Heart right ventricle (tissue), 16 donors: ENCODE data around the gene CEP20. TPM values are rescaled to one million over a fixed set of nuclear protein-coding genes. Genes with fewer than 3 reads are reported as not detected.

Experiments used
- ATAC-seq, 8 donors: fragments of 200-7000 bp; cut with Tn5 transposase; one replicate each; pipeline ENCODE4 v1.9.1; 2020; ENCODE audit warnings: mild to moderate bottlenecking in 8 of 8, moderate library complexity in 8 of 8, moderate number of reproducible peaks in 1 of 8
- DNase-seq, 2 donors: peaks; one replicate each; pipeline ENCODE4 v3.0.0-alpha.2; 2020
- H3K27ac ChIP-seq, 10 donors: fragments of 200-600 bp; sonication (generic) in 2 of 10; one replicate each; pipeline versions ENCODE4 v1.5.0 to v1.8.0; 2020 to 2022; ENCODE audit warnings: mild to moderate bottlenecking in 3 of 10
- H3K27me3 ChIP-seq, 7 donors: fragments of 200-600 bp; one replicate each; pipeline ENCODE4 v1.8.0; 2021 to 2022; ENCODE audit warnings: mild to moderate bottlenecking in 2 of 7
- H3K36me3 ChIP-seq, 9 donors: fragments of 200-600 bp; sonication (generic) in 1 of 9; one replicate each; pipeline versions ENCODE4 v1.5.0 to v1.8.0; 2020 to 2022; ENCODE audit warnings: mild to moderate bottlenecking in 2 of 9
- H3K4me1 ChIP-seq, 9 donors: fragments of 200-600 bp; sonication (generic) in 1 of 9; one replicate each; pipeline versions ENCODE4 v1.5.0 to v1.8.0; 2020 to 2022; ENCODE audit warnings: mild to moderate bottlenecking in 4 of 9
- H3K4me3 ChIP-seq, 10 donors: fragments of 200-600 bp; sonication (generic) in 2 of 10; one replicate each; pipeline versions ENCODE4 v1.5.0 to v1.8.0; 2020 to 2022; ENCODE audit warnings: mild to moderate bottlenecking in 7 of 10, moderate library complexity in 2 of 10
- H3K9me3 ChIP-seq, 11 donors: fragments of 200-600 bp in 10 of 11; sonication (generic) in 2 of 11; one replicate each; pipeline versions ENCODE4 v1.5.0 to v1.8.0; 2013 to 2022; ENCODE audit warnings: mild to moderate bottlenecking in 2 of 11, control low read depth in 1 of 11, moderate library complexity in 1 of 11
- WGBS, 2 donors: extraction: QIAGEN DNeasy Blood & Tissue Kit; methylation state at CpG; one replicate each; pipeline ENCODE4 v1.1.7; 2013; ENCODE audit warnings: inconsistent platforms in 1 of 2; 5-methylcytosine and 5-hydroxymethylcytosine counted together
- intact Hi-C, 10 donors: fragments of 100-400 bp; cut with DNase I; formaldehyde crosslinking; loops; one replicate each; pipeline versions ENCODE4 v1.11.1 to v1.14.2; 2022
- polyA plus RNA-seq, 2 donors: library from polyadenylated mRNA; stranded (reverse); fragments of 200-250 nt; gene quantifications; one replicate each; pipeline ENCODE4 v1.2.3, GENCODE V29; 2013
- total RNA-seq, 10 donors: library from RNA; stranded (reverse); fragmentation: NEBNext Ultra II Directional in 3 of 10; extraction: Animal tissue kit (Norgen Biotek cat#: 25700) in 3 of 10; gene quantifications; one replicate each; pipeline versions ENCODE4 v1.2.1 to v1.2.4, GENCODE V29; 2021 to 2023
- TF ChIP-seq, protein P1 (sequence below), 9 donors: fragments of 200-600 bp; sonication (generic) in 2 of 9; IDR thresholded peaks; one replicate each; pipeline versions ENCODE4 v1.5.0 to v1.8.0; 2021 to 2022; ENCODE audit warnings: antibody characterized with exemption in 9 of 9, mild to moderate bottlenecking in 5 of 9, moderate library complexity in 1 of 9
- donor health status: Arrhythmogenic right ventricular cardiomyopathy.
- donor health status: ischemic (EF 13 %, LVEDD 7.1; RV severe dilation, severe dysfunction).
- donor health status: healthy with polysubstance abuse.
- donor health status: DM: no; HTN: yes; CAD: no.
- donor health status: DM: no; HTN: no; CAD: no.
- donor health status: ischemic (EF 25% LVEDD 6.9; RV normal size, moderate dysfunction).
- donor health status: ischemic (EF 25% LVEDD 5.7; RV mildly dilated, moderate dysfunction).
- donor health status: healthy.
- donor health status: DM: yes; HTN: yes; CAD: no.
- donor health status: Ischemic cardiomyopathy.
- donor health status: ischemic (EF 35%, LVEDD 5.7; RV mildly dilated, moderate dysfunction).
- donor health status: nonischemic (EF 11% LVEDD 7.7; RV severe dilation, severe dysfunction).
- donor health status: DM: yes; HTN: yes; CAD: no.
- donor health status: PGD.
- donor health status: ischemic (EF 29% LVEDD 5.4; RV normal size, mild dysfunction).
- donor health status: nonischemic (EF 23%, LVEDD 6.1; RV moderate dilation, normal function).

The CEP20 gene
- total and polyA plus RNA-seq, 12 donors: 14.8 to 42.6 (median 32.1) TPM

DNA sequence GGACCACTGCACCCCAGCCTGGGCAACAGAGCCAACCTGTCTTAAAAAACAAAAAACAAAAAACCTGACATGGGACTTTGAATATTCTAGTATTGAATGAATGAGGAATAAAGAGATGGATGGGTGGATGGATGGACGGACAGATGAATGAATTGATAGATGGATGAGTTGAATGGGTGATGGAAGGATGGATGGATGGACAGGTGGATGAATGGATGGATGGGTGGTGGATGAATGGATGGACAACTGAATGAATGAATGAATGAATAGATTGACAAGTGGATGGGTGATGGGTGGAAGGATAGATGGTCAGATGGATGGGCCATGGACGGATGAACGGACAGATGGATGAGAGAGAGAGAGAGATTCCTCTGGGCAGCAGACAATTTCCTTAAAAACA is 22.8 kb upstream of the CEP20 start:
- no peaks in the 10 kb centered on the region for H3K4me1 ChIP-seq
- H3K27ac ChIP-seq: no peak overlapping the region
- intact Hi-C loops: no loop called here
- no peaks in the 10 kb centered on the region for H3K27me3 ChIP-seq
- H3K36me3 ChIP-seq: no peaks in the 10 kb centered on the region
- ATAC-seq (no peak), DNase-seq (no peak)
- whole genome bisulfite sequencing, 2 donors: 94 to 97% methylated on average over 3 of the region's 3 CpGs
- no peak overlapping the region for H3K4me3 ChIP-seq
- H3K9me3 ChIP-seq: peaks cover 0 to 7% (median 0%) of the 10 kb centered on the region in 11 donors
- TF ChIP-seq, protein P1, sequence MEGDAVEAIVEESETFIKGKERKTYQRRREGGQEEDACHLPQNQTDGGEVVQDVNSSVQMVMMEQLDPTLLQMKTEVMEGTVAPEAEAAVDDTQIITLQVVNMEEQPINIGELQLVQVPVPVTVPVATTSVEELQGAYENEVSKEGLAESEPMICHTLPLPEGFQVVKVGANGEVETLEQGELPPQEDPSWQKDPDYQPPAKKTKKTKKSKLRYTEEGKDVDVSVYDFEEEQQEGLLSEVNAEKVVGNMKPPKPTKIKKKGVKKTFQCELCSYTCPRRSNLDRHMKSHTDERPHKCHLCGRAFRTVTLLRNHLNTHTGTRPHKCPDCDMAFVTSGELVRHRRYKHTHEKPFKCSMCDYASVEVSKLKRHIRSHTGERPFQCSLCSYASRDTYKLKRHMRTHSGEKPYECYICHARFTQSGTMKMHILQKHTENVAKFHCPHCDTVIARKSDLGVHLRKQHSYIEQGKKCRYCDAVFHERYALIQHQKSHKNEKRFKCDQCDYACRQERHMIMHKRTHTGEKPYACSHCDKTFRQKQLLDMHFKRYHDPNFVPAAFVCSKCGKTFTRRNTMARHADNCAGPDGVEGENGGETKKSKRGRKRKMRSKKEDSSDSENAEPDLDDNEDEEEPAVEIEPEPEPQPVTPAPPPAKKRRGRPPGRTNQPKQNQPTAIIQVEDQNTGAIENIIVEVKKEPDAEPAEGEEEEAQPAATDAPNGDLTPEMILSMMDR (IDR thresholded peaks at IDR 0.05): no peak

DNA sequence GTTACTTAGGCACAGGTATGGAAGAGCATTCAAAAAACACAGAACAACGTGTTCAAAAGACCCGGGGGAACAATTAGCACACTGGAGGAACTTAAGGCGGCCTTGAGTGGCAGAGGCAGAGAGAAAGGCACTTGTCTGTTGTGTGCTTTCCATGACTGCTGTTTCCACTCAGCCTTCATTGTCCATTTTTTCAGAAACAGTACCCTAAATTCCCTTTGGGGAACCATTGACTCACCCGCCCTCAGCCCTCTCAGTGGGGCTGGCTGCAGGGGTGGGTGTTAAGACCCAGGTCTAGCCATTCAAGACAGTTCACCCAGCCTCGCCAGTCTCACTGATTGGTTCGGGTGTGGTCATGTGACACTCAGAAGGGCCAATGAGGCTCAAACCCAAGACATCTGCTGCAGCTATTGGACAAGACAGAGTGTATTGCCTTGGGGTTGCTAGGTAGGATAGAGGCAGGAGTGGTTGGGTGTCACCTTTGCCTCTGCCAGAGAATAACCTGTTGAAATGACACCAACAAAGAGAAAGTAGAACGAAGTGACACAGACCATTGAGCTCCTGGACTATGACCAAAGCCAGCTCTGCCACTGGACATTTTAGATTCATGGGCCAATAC is 19.6 kb upstream of the CEP20 start:
- Histone ChIP-seq H3K4me3 (no peak overlapping the region), H3K27me3 (no peaks in the 10 kb centered on the region), H3K9me3 (peaks cover 0 to 13% (median 0%) of the 10 kb centered on the region in 11 donors), H3K27ac (no peak overlapping the region), H3K4me1 (no peaks in the 10 kb centered on the region), H3K36me3 (no peaks in the 10 kb centered on the region)
- intact Hi-C loops: no loop called here
- TF ChIP-seq, protein P1 (IDR thresholded peaks at IDR 0.05): no peak
- ATAC-seq: peak in 1 of 8 donors; percentile 47
- DNase-seq: no peak
- 76 to 84% methylated on average over 7 of the region's 7 CpGs for WGBS, 2 donors

DNA sequence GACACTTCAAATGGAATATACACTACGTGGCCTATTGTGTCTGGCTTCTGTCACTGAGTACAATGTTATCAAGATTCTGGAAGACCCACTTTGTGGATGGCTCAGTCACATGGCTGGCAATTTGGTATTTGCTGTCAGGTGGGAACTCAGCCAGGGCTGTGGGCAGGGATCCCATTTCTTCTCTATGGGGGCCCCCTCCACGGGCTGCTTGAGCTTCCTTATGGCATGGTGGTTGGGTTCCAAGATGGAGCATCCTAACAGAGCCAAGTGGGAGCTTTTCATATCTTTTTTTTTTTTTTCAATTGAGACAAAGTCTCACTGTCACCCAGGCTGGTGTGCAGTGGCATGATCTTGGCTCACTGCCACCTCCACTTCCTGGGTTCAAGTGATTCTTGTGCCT is 18.0 kb upstream of the CEP20 start:
- no peak overlapping the region for H3K27ac ChIP-seq
- no peaks in the 10 kb centered on the region for H3K27me3 ChIP-seq
- peaks cover 0 to 13% (median 0%) of the 10 kb centered on the region in 11 donors for H3K9me3 ChIP-seq
- H3K36me3 ChIP-seq: no peaks in the 10 kb centered on the region
- DNase-seq (no peak), ATAC-seq (no peak)
- no peaks in the 10 kb centered on the region for H3K4me1 ChIP-seq
- no peak overlapping the region for H3K4me3 ChIP-seq
- 54 to 69% methylated on average over 2 of the region's 2 CpGs for WGBS, 2 donors
- intact Hi-C loops: no loop called here
- TF ChIP-seq, protein P1 (IDR thresholded peaks at IDR 0.05): no peak

DNA sequence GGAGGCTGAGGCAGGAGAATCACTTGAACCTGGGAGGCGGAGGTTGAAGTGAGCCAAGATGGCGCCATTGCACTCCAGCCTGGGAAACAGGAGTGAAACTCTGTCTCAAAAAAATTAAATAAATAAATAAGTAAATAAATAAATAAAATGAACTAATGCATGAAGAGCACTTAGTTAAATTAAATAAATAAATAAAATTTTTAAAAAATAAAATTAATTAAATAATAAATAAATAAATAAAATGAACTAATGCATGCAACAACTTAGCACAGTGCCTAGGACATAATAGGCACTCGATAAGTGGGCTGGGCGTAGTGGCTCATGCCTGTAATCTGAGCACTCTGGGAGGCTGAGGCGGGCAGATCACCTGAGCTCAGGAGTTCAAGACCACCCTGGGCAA is 15.6 kb upstream of the CEP20 start:
- Histone ChIP-seq H3K4me1 (no peaks in the 10 kb centered on the region), H3K27ac (no peak overlapping the region), H3K36me3 (no peaks in the 10 kb centered on the region), H3K27me3 (no peaks in the 10 kb centered on the region), H3K4me3 (no peak overlapping the region), H3K9me3 (peaks cover 0 to 13% (median 0%) of the 10 kb centered on the region in 11 donors)
- intact Hi-C loops: no loop called here
- ATAC-seq (no peak), DNase-seq (no peak)
- TF ChIP-seq, protein P1 (IDR thresholded peaks at IDR 0.05): no peak
- 96 to 97% methylated on average over 5 of the region's 5 CpGs for WGBS, 2 donors
